C4-2B (cell line): ENCODE data around the gene MOCS1.

ENCODE experiments used
- H3K27ac ChIP-seq: fragments of 450-650 bp; 2 replicates; pipeline ENCODE4 v1.5.1; 2017
- ZFX ChIP-seq: fragments of 450-650 bp; IDR thresholded peaks from 2 replicates; pipeline ENCODE4 v1.6.1; 2017
- TF ChIP-seq, protein P1 (sequence below): fragments of 450-650 bp; conservative IDR thresholded peaks from 2 replicates; pipeline ENCODE4 v1.5.1; 2017; ENCODE audit warnings: mild to moderate bottlenecking

Gene MOCS1

GRCh38 chr6:39886871-39887270 is 47.4 kb downstream of the MOCS1 start:
- no peak for TF ChIP-seq ZFX
- TF ChIP-seq, protein P1, sequence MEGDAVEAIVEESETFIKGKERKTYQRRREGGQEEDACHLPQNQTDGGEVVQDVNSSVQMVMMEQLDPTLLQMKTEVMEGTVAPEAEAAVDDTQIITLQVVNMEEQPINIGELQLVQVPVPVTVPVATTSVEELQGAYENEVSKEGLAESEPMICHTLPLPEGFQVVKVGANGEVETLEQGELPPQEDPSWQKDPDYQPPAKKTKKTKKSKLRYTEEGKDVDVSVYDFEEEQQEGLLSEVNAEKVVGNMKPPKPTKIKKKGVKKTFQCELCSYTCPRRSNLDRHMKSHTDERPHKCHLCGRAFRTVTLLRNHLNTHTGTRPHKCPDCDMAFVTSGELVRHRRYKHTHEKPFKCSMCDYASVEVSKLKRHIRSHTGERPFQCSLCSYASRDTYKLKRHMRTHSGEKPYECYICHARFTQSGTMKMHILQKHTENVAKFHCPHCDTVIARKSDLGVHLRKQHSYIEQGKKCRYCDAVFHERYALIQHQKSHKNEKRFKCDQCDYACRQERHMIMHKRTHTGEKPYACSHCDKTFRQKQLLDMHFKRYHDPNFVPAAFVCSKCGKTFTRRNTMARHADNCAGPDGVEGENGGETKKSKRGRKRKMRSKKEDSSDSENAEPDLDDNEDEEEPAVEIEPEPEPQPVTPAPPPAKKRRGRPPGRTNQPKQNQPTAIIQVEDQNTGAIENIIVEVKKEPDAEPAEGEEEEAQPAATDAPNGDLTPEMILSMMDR = no peak
- no peak overlapping the region for H3K27ac ChIP-seq

DNA sequence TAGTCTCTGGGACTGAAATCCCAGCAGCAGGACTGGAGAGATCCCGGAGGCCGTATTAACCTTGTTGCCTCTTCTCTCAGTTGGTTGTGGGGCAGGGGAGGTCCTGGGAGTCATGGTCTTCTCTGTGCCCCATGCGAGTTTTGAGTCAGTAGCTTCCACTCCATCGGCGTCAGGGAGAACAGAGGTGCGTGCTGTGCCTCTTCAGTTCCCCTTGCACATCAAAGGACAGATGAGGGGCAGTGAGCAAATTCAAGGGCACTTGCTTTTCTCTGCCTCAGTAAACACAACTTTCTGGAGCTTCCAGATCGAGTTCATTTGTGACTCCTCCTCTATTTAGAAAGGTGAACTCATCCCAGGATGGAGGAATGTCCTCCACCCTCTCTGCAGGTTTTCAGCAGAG is 48.6 kb downstream of the MOCS1 start:
- TF ChIP-seq ZFX = no peak
- TF ChIP-seq, protein P1 = no peak
- H3K27ac ChIP-seq = no peak overlapping the region

DNA sequence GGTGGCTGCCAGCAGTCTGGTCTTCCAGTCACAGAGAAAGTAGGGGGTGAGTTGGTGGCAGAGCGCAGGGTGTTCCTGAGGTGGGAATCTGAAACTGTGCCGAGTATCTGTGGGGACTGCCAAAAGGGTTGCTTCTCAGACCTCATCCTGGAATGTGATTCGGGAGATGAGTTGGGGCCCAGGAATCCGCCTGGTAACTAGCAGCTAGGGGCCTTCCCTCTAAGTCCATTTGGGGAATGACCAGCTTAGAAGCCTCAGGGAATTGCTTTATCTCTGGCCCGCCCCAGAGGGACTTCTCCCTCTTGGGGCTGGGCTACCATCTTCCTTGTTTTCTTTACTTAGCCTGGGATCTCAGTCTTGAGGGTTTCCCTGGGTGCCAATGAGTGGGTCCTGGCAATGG is 49.6 kb downstream of the MOCS1 start:
- TF ChIP-seq, protein P1 = no peak
- no peak for TF ChIP-seq ZFX
- no peak overlapping the region for H3K27ac ChIP-seq

DNA sequence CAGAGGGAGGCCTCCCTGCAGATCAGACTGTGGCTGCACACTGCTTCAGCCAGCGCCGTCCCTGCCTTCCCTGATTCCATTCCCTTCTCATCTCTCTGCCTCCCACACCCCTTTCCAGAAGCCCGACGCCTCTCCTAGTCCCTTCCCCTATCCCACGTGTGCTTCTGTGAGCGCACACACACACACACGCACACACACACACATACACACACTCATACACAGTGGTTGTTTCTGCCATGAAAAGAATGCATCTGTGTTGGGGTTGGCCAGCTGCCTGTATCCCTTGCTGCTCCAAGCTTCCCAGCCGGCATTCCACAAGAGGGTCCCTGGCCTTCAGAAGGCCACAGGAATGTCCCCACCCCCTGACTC is 51.7 kb downstream of the MOCS1 start:
- no peak overlapping the region for H3K27ac ChIP-seq
- TF ChIP-seq, protein P1 = no peak
- TF ChIP-seq ZFX = no peak

GRCh38 chr6:39881851-39882530 is 52.3 kb downstream of the MOCS1 start:
- H3K27ac ChIP-seq = no peak overlapping the region

DNA sequence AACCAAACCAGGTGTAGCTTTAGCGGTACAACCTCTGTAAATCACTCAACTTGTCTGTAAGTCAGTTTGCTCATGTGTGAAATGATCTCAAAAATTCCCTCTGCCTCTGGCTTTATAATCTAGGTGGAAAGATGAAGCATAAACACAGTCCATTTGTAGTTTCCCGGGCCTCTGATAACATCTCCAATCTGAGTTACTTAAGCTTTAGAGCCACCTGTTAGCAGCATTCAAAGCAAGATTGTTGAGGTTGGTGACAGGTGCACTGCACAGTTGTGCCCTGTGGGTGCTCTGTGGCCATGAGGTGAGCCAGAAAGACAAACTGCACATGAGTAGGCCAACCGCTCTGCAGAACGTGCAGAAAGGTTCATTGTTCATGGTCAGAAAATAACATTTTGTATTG is 53.7 kb downstream of the MOCS1 start:
- no peak overlapping the region for H3K27ac ChIP-seq
- TF ChIP-seq ZFX = no peak
- TF ChIP-seq, protein P1 = no peak

More at GRCh38 chr6:39881851-39882530, 52.3 kb downstream of the MOCS1 start:
- TF ChIP-seq, protein P1 = no peak
- no peak for TF ChIP-seq ZFX

- H3K27ac ChIP-seq = no peak overlapping the region
- TF ChIP-seq, protein P1 = no peak
- TF ChIP-seq ZFX = no peak
Measured at GRCh38 chr6:39879535-39879934, 54.7 kb downstream of the MOCS1 start.
